Stimulated activated naive B cell treated with anti-CD40 and anti-IgM and Interleukin-4, amounts not matched to agents 10 μg/mL and 1 μg/mL and 100 μg/mL, for 72 hours (primary cell): ENCODE measurements around the gene TTYH3.

Experiments used
- ATAC-seq, 2 donors: fragments of 150-1000 bp; cut with Tn5 transposase; replicated peaks; 2 replicates each; pipeline ENCODE4 v1.10.0; 2021; ENCODE audit warnings: moderate library complexity in 1 of 2
- DNase-seq: peaks from one replicate; pipeline ENCODE4 v3.0.0; 2021
- H3K27ac Mint-ChIP-seq: one replicate; pipeline ENCODE4 v1.8.0; 2022; ENCODE audit warnings: mild to moderate bottlenecking, mixed read lengths
- H3K27me3 Mint-ChIP-seq, 2 donors: one replicate each; pipeline ENCODE4 v1.8.0; 2022; ENCODE audit warnings: mixed read lengths in 2 of 2
- H3K36me3 Mint-ChIP-seq, 2 donors: one replicate each; pipeline ENCODE4 v1.8.0; 2022; ENCODE audit warnings: mixed read lengths in 2 of 2, mild to moderate bottlenecking in 1 of 2
- H3K4me1 Mint-ChIP-seq, 2 donors: one replicate each; pipeline ENCODE4 v1.8.0; 2022; ENCODE audit warnings: mixed read lengths in 2 of 2, mild to moderate bottlenecking in 1 of 2
- H3K4me3 Mint-ChIP-seq, 2 donors: one replicate each; pipeline ENCODE4 v1.8.0; 2022; ENCODE audit warnings: mild to moderate bottlenecking in 2 of 2, mixed read lengths in 2 of 2, moderate library complexity in 1 of 2
- H3K9me3 Mint-ChIP-seq, 2 donors: one replicate each; pipeline ENCODE4 v1.8.0; 2022; ENCODE audit warnings: mixed read lengths in 2 of 2, mild to moderate bottlenecking in 1 of 2

The TTYH3 gene

DNA sequence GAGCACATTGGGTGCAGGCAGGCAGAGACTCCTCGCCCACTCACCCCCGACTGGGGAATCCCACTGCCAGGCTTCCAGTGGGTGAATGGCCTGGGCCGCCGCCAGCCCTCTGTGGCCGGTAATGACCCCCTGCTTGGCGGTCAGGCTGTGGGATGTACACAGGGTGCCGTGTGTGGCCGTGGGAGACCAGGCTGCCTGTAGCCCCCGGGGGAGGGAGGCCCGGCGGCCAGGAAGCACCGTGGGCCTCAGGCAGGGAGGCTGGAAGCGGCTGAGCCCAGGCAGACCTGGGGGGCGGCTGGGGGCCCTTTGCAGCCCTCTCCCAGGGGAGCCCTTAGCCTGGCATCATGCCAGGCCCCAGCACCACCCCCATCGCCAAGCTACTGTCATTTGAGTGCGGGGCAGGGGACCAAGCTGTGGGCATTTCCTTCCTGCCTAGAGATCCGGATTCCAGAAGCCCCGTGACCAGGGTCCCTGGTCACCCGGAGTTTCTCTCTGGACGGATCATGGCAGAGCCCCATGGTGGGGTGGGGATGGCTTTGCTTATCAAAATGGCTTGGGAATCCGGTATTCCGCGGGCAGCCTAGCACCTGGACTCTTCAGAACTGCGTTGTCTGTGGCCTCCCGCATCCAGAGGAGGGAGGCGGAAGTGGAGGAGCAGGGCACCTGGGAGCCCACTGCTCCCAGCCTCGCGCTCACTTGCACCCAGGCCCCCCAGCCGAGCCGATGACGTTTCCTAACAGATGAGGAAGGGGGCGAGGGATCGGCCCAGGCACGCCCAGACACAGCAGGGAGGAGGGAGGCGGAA is 1.1 kb downstream of the TTYH3 start:
- DNase-seq: peak; percentile 69
- Mint-ChIP-seq H3K4me3 (peak overlapping the region; percentile 97 to 100), H3K4me1 (peaks cover 32 to 61% of the 10 kb centered on the region in 2 donors), H3K9me3 (no peaks in the 10 kb centered on the region), H3K36me3 (peaks cover 10 to 21% of the 10 kb centered on the region in 2 donors), H3K27ac (peak overlapping the region; percentile 98), H3K27me3 (no peaks in the 10 kb centered on the region)
- peak; percentile 35 to 41 for ATAC-seq

- Mint-ChIP-seq H3K4me1 (peaks cover 33 to 68% of the 10 kb centered on the region in 2 donors), H3K27ac (peak overlapping the region; percentile 88), H3K4me3 (peak overlapping the region; percentile 97 to 100), H3K27me3 (no peaks in the 10 kb centered on the region), H3K36me3 (peaks cover 10 to 23% of the 10 kb centered on the region in 2 donors), H3K9me3 (no peaks in the 10 kb centered on the region)
- DNase-seq (no peak), ATAC-seq (peak; percentile 36 to 45)
Measured at GRCh38 chr7:2633538-2634266, 1.9 kb downstream of the TTYH3 start.

- no peak for ATAC-seq
- Mint-ChIP-seq H3K27me3 (no peaks in the 10 kb centered on the region), H3K36me3 (peaks cover 10 to 27% of the 10 kb centered on the region in 2 donors), H3K27ac (peak overlapping the region; percentile 88), H3K4me1 (peaks cover 36 to 76% of the 10 kb centered on the region in 2 donors), H3K9me3 (no peaks in the 10 kb centered on the region), H3K4me3 (peak overlapping the region; percentile 97 to 100)
- DNase-seq: no peak
Measured at GRCh38 chr7:2634267-2635145, 2.7 kb downstream of the TTYH3 start.

DNA sequence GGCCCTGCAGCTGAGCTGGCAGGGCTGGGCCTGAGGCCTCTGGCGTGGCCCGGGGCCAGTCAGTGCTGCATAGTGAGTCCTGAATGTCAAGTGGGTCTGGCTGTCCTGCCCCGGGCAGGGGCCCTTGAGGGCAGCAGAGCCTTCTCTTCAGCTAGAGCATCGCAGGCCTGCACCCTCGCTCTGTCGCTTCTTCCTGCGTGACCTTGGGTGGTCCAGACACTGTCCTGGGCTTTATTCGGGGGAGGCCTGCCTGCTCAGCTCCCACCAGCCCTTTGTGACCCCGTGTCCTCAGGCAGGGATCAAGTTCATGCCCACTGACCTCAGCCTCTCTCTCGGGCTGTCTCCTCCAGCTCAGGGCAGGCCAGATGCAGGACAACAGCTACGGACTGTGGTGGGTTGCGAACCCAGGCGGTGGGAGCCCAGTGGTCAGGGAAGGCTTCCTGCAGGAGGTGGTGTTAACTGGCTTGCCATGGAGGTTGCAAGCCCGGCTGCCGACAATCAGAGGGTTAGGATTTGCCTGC is 3.4 kb downstream of the TTYH3 start:
- ATAC-seq (no peak), DNase-seq (no peak)
- Mint-ChIP-seq H3K4me1 (peaks cover 41 to 83% of the 10 kb centered on the region in 2 donors), H3K27ac (peak overlapping the region; percentile 31), H3K4me3 (peak overlapping the region; percentile 33 to 62), H3K27me3 (no peaks in the 10 kb centered on the region), H3K36me3 (peaks cover 14 to 31% of the 10 kb centered on the region in 2 donors), H3K9me3 (no peaks in the 10 kb centered on the region)

GRCh38 chr7:2635810-2636701 is 4.3 kb downstream of the TTYH3 start:
- Mint-ChIP-seq H3K27ac (peak overlapping the region; percentile 7), H3K4me3 (peak overlapping the region; percentile 43 to 47), H3K9me3 (no peaks in the 10 kb centered on the region), H3K27me3 (no peaks in the 10 kb centered on the region), H3K4me1 (peaks cover 47 to 90% of the 10 kb centered on the region in 2 donors), H3K36me3 (peaks cover 14 to 31% of the 10 kb centered on the region in 2 donors)
- DNase-seq (no peak), ATAC-seq (no peak)

DNA sequence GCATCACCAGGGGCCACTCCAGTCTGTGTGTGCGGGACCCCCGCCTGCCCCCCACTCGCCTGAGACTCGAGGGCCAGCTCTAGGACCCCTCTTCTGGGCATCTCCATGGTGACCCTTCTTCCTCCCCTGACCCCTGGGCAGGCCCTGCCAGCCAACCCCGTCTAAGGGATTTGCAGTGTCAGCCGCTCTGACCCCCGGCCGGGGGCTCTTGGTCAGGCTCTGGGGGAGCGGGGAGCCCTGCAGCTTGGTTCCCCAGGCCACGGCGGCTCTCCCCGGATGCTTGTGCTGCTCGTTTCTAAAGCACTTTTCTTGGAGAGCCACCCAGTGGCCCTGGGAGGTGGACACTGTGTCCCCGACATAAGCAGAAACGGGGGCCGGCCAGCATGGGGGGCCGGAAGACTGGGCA is 5.3 kb downstream of the TTYH3 start:
- Mint-ChIP-seq H3K4me3 (peak overlapping the region; percentile 78 to 79), H3K4me1 (peaks cover 52 to 95% of the 10 kb centered on the region in 2 donors), H3K27ac (peak overlapping the region; percentile 94), H3K9me3 (no peaks in the 10 kb centered on the region), H3K27me3 (no peaks in the 10 kb centered on the region), H3K36me3 (peaks cover 17 to 34% of the 10 kb centered on the region in 2 donors)
- no peak for DNase-seq
- ATAC-seq: no peak

GRCh38 chr7:2637505-2638223 is 5.9 kb downstream of the TTYH3 start:
- Mint-ChIP-seq H3K4me1 (peaks cover 49 to 90% of the 10 kb centered on the region in 2 donors), H3K4me3 (peak overlapping the region; percentile 78 to 79), H3K27ac (peak overlapping the region; percentile 94), H3K27me3 (no peaks in the 10 kb centered on the region), H3K9me3 (no peaks in the 10 kb centered on the region), H3K36me3 (peaks cover 17 to 34% of the 10 kb centered on the region in 2 donors)
- ATAC-seq (peak; percentile 48 to 54), DNase-seq (peak; percentile 70)

GRCh38 chr7:2638224-2638991 is 6.6 kb downstream of the TTYH3 start:
- no peaks in the 10 kb centered on the region for H3K9me3 Mint-ChIP-seq
- no peak for DNase-seq
- ATAC-seq: no peak
- H3K27ac Mint-ChIP-seq: peak overlapping the region; percentile 94
- peak overlapping the region; percentile 78 to 79 for H3K4me3 Mint-ChIP-seq
- peaks cover 20 to 34% of the 10 kb centered on the region in 2 donors for H3K36me3 Mint-ChIP-seq
- no peaks in the 10 kb centered on the region for H3K27me3 Mint-ChIP-seq
- H3K4me1 Mint-ChIP-seq: peaks cover 51 to 88% of the 10 kb centered on the region in 2 donors

DNA sequence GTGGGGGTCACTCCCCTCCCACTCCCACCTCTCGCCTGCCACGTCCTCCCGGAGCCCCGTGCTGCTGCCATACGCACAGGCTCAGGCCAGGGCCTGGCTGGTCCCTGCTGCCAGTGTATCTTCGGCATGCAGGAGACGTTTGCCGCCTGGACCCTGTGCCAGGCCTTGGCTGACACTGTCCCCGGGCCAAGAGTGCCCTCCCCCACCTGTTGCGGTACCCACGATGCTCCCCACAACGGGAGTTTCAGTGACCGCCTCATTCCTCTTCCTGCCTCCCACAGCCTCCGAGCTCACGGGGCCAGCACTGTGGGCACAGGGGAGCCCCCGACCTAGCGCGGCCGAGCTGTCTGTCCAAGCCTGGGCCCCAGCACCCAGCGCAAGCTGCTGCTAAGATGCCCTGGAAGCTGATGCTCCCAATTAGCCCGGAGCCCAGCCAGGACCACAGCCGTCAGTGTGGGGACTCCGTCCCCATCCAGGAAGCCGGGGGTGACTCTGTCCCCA is 7.4 kb downstream of the TTYH3 start:
- Mint-ChIP-seq H3K27me3 (no peaks in the 10 kb centered on the region), H3K4me1 (peaks cover 55 to 88% of the 10 kb centered on the region in 2 donors), H3K9me3 (no peaks in the 10 kb centered on the region), H3K4me3 (peak overlapping the region; percentile 15 to 39), H3K36me3 (peaks cover 23 to 32% of the 10 kb centered on the region in 2 donors), H3K27ac (peak overlapping the region; percentile 59)
- DNase-seq (no peak), ATAC-seq (no peak)

- Mint-ChIP-seq H3K4me3 (peak overlapping the region; percentile 11 to 25), H3K27me3 (no peaks in the 10 kb centered on the region), H3K27ac (peak overlapping the region; percentile 98), H3K9me3 (no peaks in the 10 kb centered on the region), H3K4me1 (peaks cover 55 to 88% of the 10 kb centered on the region in 2 donors), H3K36me3 (peaks cover 19 to 35% of the 10 kb centered on the region in 2 donors)
- ATAC-seq (no peak), DNase-seq (no peak)
Measured at GRCh38 chr7:2639695-2640481, 8.1 kb downstream of the TTYH3 start.

- Mint-ChIP-seq H3K27ac (peak overlapping the region; percentile 98), H3K4me1 (peaks cover 58 to 88% of the 10 kb centered on the region in 2 donors)
- DNase-seq: no peak
Measured at GRCh38 chr7:2640482-2640830, 8.7 kb downstream of the TTYH3 start.

More at GRCh38 chr7:2640482-2640830, 8.7 kb downstream of the TTYH3 start:
- Mint-ChIP-seq H3K27me3 (no peaks in the 10 kb centered on the region), H3K36me3 (peaks cover 15 to 32% of the 10 kb centered on the region in 2 donors), H3K4me3 (peak overlapping the region in 1 of 2 donors; percentile 74), H3K9me3 (no peaks in the 10 kb centered on the region)
- ATAC-seq: no peak
